Measurements from ENCODE around the gene FIBCD1.

The FIBCD1 gene

DNA sequence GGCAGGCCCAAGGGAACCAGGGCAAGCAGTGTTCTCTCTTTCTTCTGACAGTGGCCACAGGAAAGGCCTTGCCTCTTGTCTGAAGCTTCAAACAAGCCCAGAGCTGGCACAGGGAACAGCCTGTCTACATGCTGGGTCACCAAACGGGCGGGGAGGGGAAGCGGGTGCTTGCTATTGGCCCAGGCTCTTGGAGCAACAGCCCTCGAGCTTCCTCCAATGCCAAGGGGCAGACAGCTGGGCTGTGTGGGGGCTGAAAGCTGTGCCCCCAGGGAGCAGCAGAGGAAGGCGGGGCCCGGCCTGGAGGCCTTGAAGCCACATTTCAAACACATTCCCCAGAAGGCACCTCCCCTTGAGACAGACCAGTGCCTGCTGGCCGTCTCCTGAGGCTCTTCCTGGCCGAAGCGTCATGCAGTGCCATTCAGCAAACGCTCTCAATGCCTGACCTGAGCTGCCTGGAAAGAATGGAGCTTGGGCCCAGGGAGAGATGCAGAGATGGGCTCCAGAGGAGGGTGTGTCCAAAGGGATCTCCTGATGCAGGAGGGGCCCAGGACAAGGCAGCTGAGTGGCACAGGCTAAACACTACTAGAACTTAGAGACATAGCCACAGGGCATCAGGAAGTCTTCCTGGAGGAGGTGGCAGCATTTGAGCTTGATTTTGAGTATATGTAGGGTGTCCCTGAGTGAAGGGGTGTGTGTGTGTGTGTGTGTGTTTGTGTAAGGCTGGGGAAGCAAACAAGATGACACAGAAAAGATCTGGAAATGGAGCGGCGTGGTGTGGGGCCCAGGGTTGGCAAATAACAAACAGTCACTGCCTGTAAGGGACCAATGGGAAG is 2.5 kb downstream of the FIBCD1 start:
- TF ChIP-seq ARNT (IDR thresholded peaks at IDR 0.05) (no peak), NFRKB (IDR thresholded peaks at IDR 0.05) (no peak), FOXA1 (IDR thresholded peaks at IDR 0.05) (no peak), L3MBTL2 (conservative IDR thresholded peaks at IDR 0.05) (no peak), SUZ12 (IDR thresholded peaks at IDR 0.05) (no peak), CTBP1 (IDR thresholded peaks at IDR 0.05; ENCODE audit: borderline replicate concordance) (no peak), SP1 (IDR thresholded peaks at IDR 0.05) (no peak), LEF1 (IDR thresholded peaks at IDR 0.05; ENCODE audit: borderline replicate concordance) (no peak), FOXM1 (IDR thresholded peaks at IDR 0.05; ENCODE audit: borderline replicate concordance) (no peak), BHLHE40 (IDR thresholded peaks at IDR 0.05; ENCODE audit: borderline replicate concordance) (no peak), ELF4 (IDR thresholded peaks at IDR 0.05) (no peak), FOXK2 (IDR thresholded peaks at IDR 0.05) (no peak), TARDBP (IDR thresholded peaks at IDR 0.05) (no peak), ZNF384 (IDR thresholded peaks at IDR 0.05) (no peak)
- TF ChIP-seq, protein P1, sequence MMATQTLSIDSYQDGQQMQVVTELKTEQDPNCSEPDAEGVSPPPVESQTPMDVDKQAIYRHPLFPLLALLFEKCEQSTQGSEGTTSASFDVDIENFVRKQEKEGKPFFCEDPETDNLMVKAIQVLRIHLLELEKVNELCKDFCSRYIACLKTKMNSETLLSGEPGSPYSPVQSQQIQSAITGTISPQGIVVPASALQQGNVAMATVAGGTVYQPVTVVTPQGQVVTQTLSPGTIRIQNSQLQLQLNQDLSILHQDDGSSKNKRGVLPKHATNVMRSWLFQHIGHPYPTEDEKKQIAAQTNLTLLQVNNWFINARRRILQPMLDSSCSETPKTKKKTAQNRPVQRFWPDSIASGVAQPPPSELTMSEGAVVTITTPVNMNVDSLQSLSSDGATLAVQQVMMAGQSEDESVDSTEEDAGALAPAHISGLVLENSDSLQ (IDR thresholded peaks at IDR 0.05): no peak
- no peak for DNase-seq (ENCODE audit: extremely low spot score)
- ChIA-PET POLR2A (no interaction called here), CTCF (no interaction called here)

DNA sequence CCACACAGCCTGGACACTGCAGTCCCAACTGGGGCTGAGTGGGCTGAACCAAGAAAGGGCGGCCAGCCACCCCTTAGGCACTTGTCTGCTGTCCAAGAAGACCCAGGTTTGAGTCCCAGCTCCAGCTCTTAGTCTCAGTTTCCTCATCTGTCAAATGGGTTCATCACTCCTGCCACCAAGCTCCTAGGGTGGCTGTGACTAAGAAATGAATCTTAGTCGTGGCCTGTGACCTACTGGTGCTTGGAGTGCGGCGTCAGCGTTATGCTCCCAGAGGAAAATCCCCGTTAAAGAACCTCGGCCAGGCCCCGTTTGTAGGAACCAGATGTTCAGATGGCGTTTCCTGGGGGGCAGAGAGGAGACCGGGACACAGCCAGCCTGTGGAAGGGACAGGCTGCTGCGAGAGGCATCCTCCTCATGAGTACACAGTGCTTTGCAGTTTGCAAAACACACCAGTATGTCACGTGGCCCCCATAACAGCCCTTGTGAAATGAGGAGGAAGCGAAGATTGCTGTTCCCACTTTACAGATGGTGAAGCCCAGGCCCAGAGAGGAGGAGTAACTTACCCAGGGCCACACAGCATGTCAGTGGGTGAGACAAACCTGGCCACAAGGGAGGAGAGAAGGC is 3.3 kb downstream of the FIBCD1 start:
- ChIA-PET POLR2A (no interaction called here), CTCF (no interaction called here)

DNA sequence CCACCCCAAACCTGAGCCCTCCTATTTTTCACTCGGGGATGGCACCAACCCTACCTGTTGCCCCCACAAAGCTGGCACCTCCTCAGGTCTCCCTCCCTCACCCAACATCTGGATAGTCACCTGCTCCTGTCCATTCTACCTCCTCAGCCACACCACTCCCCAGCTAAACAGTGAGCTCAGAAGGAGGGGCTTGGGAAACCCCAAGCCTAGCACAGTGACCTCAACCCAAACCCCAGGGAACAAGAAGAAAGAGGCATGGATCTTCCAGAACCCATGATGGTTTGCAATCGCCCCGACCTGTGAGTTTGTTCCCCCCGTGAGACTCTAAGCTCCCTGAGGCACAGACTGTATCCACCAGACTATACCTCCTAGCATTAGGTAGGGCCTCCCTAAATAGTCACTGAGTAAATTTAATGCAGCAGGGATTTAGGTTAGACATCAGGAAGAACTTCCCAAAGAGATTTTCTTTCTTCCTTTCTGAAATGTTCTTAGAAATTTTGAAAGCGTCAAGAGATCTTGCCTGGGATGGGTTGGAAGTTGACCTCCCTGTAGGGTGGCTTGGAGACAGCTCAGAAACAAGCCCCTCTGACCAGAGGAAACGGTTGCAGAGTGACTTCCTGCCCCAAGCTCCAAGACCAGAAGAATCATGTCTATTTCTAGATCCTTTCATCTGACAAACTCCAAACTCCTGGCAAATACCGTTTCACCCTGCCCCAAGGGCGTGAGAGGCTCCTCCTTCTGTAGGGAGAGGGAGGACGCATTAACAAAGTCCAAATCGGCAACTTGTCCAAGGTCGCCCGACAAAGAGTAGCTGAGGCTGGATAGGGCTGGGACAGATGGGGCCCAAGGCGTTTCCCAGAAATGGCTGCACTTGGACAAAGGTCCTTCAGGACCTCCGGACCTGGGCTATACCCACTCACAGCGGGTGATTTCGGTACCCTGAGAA is 4.1 kb downstream of the FIBCD1 start:
- DNase-seq (ENCODE audit: extremely low spot score): no peak
- POLR2A ChIA-PET: no interaction called here
- CTCF ChIA-PET: no interaction called here
- TF ChIP-seq HDGF (IDR thresholded peaks at IDR 0.05; ENCODE audit: borderline replicate concordance): no peak
- TF ChIP-seq SP1 (IDR thresholded peaks at IDR 0.05): no peak
- TF ChIP-seq, protein P1 (IDR thresholded peaks at IDR 0.05): no peak
- TF ChIP-seq NFRKB (IDR thresholded peaks at IDR 0.05): no peak
- TF ChIP-seq FOXM1 (IDR thresholded peaks at IDR 0.05; ENCODE audit: borderline replicate concordance): no peak
- TF ChIP-seq ARNT (IDR thresholded peaks at IDR 0.05): no peak
- no peak for TF ChIP-seq ZNF384 (IDR thresholded peaks at IDR 0.05)
- no peak for TF ChIP-seq BHLHE40 (IDR thresholded peaks at IDR 0.05; ENCODE audit: borderline replicate concordance)
- no peak for TF ChIP-seq ELF4 (IDR thresholded peaks at IDR 0.05)
- TF ChIP-seq LEF1 (IDR thresholded peaks at IDR 0.05; ENCODE audit: borderline replicate concordance): no peak
- TF ChIP-seq TARDBP (IDR thresholded peaks at IDR 0.05): no peak
- no peak for TF ChIP-seq FOXA1 (IDR thresholded peaks at IDR 0.05)
- TF ChIP-seq L3MBTL2 (conservative IDR thresholded peaks at IDR 0.05): no peak
- TF ChIP-seq FOXK2 (IDR thresholded peaks at IDR 0.05): no peak
- no peak for TF ChIP-seq SUZ12 (IDR thresholded peaks at IDR 0.05)
- TF ChIP-seq CTBP1 (IDR thresholded peaks at IDR 0.05; ENCODE audit: borderline replicate concordance): no peak

More for the DNA sequence above, 3.3 kb downstream of the FIBCD1 start:
- TF ChIP-seq ARNT (IDR thresholded peaks at IDR 0.05): no peak
- no peak for TF ChIP-seq BHLHE40 (IDR thresholded peaks at IDR 0.05; ENCODE audit: borderline replicate concordance)
- no peak for DNase-seq (ENCODE audit: extremely low spot score)

DNA sequence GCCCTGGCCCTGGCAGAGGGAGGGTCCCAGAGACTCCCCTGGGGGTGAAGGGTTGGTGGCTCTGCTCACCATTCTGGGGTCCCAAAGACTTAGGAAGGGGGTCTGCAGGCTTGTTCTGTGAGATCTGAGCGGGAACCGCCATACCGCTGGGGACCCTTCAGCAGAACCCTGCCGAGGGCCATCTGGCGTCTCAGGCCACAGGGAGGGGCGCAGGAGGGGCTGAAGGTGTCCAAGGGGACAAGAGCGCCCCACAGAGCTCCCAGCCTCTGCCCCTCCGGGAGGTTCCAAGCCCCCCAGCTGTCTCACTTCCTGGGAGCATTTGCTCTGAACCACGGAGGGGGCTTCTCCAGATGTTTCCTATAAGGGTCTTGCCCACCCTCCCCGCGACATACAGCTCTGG is 4.8 kb downstream of the FIBCD1 start:
- TF ChIP-seq, protein P1 (IDR thresholded peaks at IDR 0.05): no peak
- TF ChIP-seq FOXK2 (IDR thresholded peaks at IDR 0.05): no peak
- no peak for TF ChIP-seq L3MBTL2 (conservative IDR thresholded peaks at IDR 0.05)
- no peak for TF ChIP-seq ELF4 (IDR thresholded peaks at IDR 0.05)
- TF ChIP-seq TARDBP (IDR thresholded peaks at IDR 0.05): no peak
- TF ChIP-seq ZNF384 (IDR thresholded peaks at IDR 0.05): no peak
- TF ChIP-seq FOXM1 (IDR thresholded peaks at IDR 0.05; ENCODE audit: borderline replicate concordance): no peak
- TF ChIP-seq HDGF (IDR thresholded peaks at IDR 0.05; ENCODE audit: borderline replicate concordance): no peak
- DNase-seq (ENCODE audit: extremely low spot score): no peak
- CTCF ChIA-PET: interaction anchor here (1.2 kb wide), 1 partner anchor 12 kb away, joined by 3 read pairs; no protein-coding TSS in a partner anchor
- POLR2A ChIA-PET: no interaction called here

DNA sequence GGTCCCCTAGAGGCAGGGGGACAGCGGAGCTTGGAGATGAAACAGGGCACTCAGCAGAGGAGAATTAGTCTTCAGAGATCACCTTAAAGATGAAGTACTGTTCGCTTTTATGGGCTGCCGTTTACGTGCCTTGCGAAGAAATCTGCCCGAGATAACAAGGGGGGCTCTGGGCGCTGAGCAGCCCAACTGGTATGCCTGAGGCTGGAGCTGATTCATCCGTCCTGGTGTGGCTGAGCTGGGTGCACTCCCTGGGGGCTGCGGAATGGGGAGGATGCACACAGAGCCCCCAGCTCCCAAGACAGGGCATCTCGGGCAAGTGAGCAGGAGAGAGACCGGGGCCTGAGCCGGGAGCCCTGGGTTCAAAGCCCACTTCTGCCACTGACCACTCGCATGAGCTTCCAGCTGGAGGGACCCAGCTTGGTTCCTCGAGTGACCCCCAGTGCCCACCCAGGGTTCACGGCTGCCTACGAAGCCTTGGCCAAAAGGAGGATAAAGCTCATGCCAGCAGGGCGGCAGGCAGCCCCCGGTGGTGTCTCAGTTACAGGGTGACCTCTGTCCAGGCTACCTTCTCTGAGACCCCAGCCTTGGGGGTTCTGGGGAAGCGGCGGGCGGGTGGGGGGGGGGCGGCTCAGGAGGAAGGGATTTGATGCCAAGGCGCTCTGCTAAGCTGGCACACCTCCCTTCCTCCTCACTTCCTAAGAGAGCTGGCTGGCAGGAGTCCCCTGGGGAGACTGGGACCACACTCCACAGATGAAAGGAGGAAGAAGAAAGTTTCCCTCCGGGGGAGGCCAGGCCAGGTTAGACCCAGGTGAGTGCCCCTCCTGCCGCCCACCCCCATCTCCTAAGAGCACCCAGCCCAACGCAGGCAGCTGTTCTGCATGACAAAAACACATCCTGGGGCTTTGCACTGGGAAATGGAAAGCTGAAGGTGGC is 5.7 kb downstream of the FIBCD1 start:
- TF ChIP-seq FOXA1 (IDR thresholded peaks at IDR 0.05): no peak
- no peak for TF ChIP-seq CTBP1 (IDR thresholded peaks at IDR 0.05; ENCODE audit: borderline replicate concordance)
- no peak for TF ChIP-seq LEF1 (IDR thresholded peaks at IDR 0.05; ENCODE audit: borderline replicate concordance)
- TF ChIP-seq SP1 (IDR thresholded peaks at IDR 0.05): no peak
- TF ChIP-seq TARDBP (IDR thresholded peaks at IDR 0.05): no peak
- no peak for TF ChIP-seq FOXM1 (IDR thresholded peaks at IDR 0.05; ENCODE audit: borderline replicate concordance)
- TF ChIP-seq ELF4 (IDR thresholded peaks at IDR 0.05): no peak
- TF ChIP-seq, protein P1 (IDR thresholded peaks at IDR 0.05): no peak
- TF ChIP-seq HDGF (IDR thresholded peaks at IDR 0.05; ENCODE audit: borderline replicate concordance): no peak
- TF ChIP-seq ARNT (IDR thresholded peaks at IDR 0.05): no peak
- no peak for TF ChIP-seq NFRKB (IDR thresholded peaks at IDR 0.05)
- no peak for TF ChIP-seq BHLHE40 (IDR thresholded peaks at IDR 0.05; ENCODE audit: borderline replicate concordance)
- TF ChIP-seq L3MBTL2 (conservative IDR thresholded peaks at IDR 0.05): no peak
- TF ChIP-seq ZNF384 (IDR thresholded peaks at IDR 0.05): no peak
- no peak for TF ChIP-seq SUZ12 (IDR thresholded peaks at IDR 0.05)
- no peak for TF ChIP-seq FOXK2 (IDR thresholded peaks at IDR 0.05)
- ChIA-PET CTCF (interaction anchor here (0.6 to 1.2 kb wide), 2 partner anchors 11 to 64 kb away, joined by 3 read pairs; no protein-coding TSS in a partner anchor), POLR2A (no interaction called here)
- no peak for DNase-seq (ENCODE audit: extremely low spot score)
